ENCODE measurements around the gene EME2. TPM values are rescaled to one million over a fixed set of nuclear protein-coding genes. Genes with fewer than 3 reads are reported as not detected.
A peak's percentile ranks its signal among the peaks of the same experiment; 100 is the strongest.

Gene EME2
- total and polyA plus RNA-seq, 8 donors: 7.0 to 25.3 (median 9.3) TPM

GRCh38 chr16:1745900-1746692 lies 26.5 kb upstream of the EME2 start:
- Histone ChIP-seq H3K36me3 (peaks cover 0 to 97% of the 10 kb centered on the region in 2 donors), H3K4me3 (no peak overlapping the region), H3K9me3 (no peaks in the 10 kb centered on the region), H3K4me1 (no peaks in the 10 kb centered on the region), H3K27ac (no peak overlapping the region), H3K27me3 (no peaks in the 10 kb centered on the region)
- intact Hi-C loops (cut with DNase I): no loop called here
- ATAC-seq (no peak), DNase-seq (peak in 1 of 4 donors; percentile 72)
- TF ChIP-seq CTCF (IDR thresholded peaks at IDR 0.05): no peak

- DNase-seq (peak in 1 of 4 donors; percentile 71), ATAC-seq (no peak)
- intact Hi-C loops (cut with DNase I): no loop called here
Observed at GRCh38 chr16:1746693-1747195, 25.9 kb upstream of the EME2 start.

GRCh38 chr16:1747934-1748333 lies 24.7 kb upstream of the EME2 start:
- H3K36me3 ChIP-seq: peaks cover 0 to 100% of the 10 kb centered on the region in 2 donors
- ATAC-seq: no peak

More at GRCh38 chr16:1746693-1747195, 25.9 kb upstream of the EME2 start:
- Histone ChIP-seq H3K4me1 (no peaks in the 10 kb centered on the region), H3K27me3 (no peaks in the 10 kb centered on the region), H3K27ac (no peak overlapping the region), H3K9me3 (no peaks in the 10 kb centered on the region), H3K4me3 (no peak overlapping the region), H3K36me3 (peaks cover 0 to 97% of the 10 kb centered on the region in 2 donors)
- TF ChIP-seq CTCF (IDR thresholded peaks at IDR 0.05): no peak

GRCh38 chr16:1749152-1750117 lies 23.2 kb upstream of the EME2 start:
- intact Hi-C loops (cut with DNase I): no loop called here
- Histone ChIP-seq H3K4me1 (no peaks in the 10 kb centered on the region), H3K4me3 (no peak overlapping the region), H3K27me3 (no peaks in the 10 kb centered on the region), H3K27ac (no peak overlapping the region), H3K9me3 (no peaks in the 10 kb centered on the region), H3K36me3 (peaks cover 0 to 99% of the 10 kb centered on the region in 2 donors)
- no peak for DNase-seq
- no peak for TF ChIP-seq CTCF (IDR thresholded peaks at IDR 0.05)
- ATAC-seq: no peak

More at GRCh38 chr16:1747934-1748333, 24.7 kb upstream of the EME2 start:
- H3K4me1 ChIP-seq: no peaks in the 10 kb centered on the region
- no peak for DNase-seq
- intact Hi-C loops (cut with DNase I): no loop called here
- no peaks in the 10 kb centered on the region for H3K9me3 ChIP-seq
- H3K27ac ChIP-seq: no peak overlapping the region
- H3K27me3 ChIP-seq: no peaks in the 10 kb centered on the region
- TF ChIP-seq CTCF (IDR thresholded peaks at IDR 0.05): no peak
- no peak overlapping the region for H3K4me3 ChIP-seq

Data from left lung (tissue), 10 donors.